Esophagus squamous epithelium (tissue), 4 donors: ENCODE measurements around the gene CLEC3B.

Source experiments
- POLR2A ChIP-seq, 4 donors: fragments of 450-650 bp; IDR thresholded peaks; one replicate each; pipeline ENCODE4 v1.6.1; 2017; ENCODE audit warnings: antibody characterized with exemption in 4 of 4, mild to moderate bottlenecking in 4 of 4, moderate library complexity in 3 of 4
- TF ChIP-seq, protein P1 (sequence below), 6 experiments: fragments of 450-650 bp in 4 of 6; fragments of 200-600 bp in 2 of 6; sonication (generic) in 2 of 6; IDR thresholded peaks; one replicate each; pipeline ENCODE4 v1.5.1; 2016 to 2019; ENCODE audit warnings: antibody characterized with exemption in 6 of 6, mild to moderate bottlenecking in 4 of 6, moderate library complexity in 4 of 6

DNA sequence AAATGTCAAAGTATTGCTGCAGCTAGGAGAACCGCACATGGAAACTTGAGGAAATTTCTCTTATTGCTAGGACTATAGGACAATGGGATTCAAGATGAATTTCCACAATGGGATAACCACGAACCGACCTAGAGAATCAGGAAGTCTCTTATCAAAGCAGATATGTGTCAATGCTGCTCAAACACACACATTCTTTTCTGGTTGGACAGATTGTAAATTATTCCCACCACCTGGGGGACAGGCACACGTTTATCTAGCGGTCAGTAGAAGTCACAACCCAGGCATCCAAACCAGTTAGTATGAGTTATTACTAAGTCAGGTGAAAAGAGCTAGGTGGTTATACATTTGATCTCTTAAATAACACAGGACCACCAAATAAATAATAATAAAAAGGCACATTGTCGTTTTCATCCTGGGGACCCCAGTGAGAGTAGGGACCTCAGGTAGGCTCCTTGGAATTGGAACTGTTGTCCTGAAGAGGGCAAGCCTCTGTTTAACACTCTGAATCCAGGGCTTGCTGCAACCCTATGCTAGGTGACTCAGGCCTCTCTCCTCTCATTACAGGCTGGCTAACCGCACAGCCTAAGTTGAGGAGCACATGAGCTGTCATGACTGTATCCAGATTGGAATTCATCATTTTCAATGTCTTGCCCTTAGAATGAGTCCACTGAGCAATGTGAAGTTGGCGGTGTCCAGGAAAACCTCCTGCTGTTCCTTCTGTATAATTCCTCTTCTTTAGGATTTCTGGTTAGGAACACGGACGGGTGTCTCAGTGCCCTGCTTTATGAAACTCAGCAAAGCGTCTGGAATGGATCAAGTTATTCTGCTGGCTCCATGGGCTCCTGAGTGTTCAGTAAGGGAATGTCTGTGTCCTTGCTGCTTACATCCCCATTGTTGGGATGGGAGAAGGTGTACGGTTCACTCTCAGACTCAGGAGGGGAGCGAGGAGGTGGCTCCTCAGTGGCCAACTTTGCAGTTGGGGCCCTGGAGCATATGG lies 59.0 kb downstream of the CLEC3B start:
- TF ChIP-seq, protein P1, sequence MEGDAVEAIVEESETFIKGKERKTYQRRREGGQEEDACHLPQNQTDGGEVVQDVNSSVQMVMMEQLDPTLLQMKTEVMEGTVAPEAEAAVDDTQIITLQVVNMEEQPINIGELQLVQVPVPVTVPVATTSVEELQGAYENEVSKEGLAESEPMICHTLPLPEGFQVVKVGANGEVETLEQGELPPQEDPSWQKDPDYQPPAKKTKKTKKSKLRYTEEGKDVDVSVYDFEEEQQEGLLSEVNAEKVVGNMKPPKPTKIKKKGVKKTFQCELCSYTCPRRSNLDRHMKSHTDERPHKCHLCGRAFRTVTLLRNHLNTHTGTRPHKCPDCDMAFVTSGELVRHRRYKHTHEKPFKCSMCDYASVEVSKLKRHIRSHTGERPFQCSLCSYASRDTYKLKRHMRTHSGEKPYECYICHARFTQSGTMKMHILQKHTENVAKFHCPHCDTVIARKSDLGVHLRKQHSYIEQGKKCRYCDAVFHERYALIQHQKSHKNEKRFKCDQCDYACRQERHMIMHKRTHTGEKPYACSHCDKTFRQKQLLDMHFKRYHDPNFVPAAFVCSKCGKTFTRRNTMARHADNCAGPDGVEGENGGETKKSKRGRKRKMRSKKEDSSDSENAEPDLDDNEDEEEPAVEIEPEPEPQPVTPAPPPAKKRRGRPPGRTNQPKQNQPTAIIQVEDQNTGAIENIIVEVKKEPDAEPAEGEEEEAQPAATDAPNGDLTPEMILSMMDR (IDR thresholded peaks at IDR 0.05): no peak
- TF ChIP-seq POLR2A (IDR thresholded peaks at IDR 0.05): no peak
